ENCODE results near the gene DLGAP4. TPM values are rescaled to one million over a fixed set of nuclear protein-coding genes. Genes with fewer than 3 reads are reported as not detected.

DLGAP4 gene
- polyA plus RNA-seq, 1 donor (not counting 4 experiments of a cell fraction or from before 2014, with no cell fraction given), result 9.6 TPM

DNA sequence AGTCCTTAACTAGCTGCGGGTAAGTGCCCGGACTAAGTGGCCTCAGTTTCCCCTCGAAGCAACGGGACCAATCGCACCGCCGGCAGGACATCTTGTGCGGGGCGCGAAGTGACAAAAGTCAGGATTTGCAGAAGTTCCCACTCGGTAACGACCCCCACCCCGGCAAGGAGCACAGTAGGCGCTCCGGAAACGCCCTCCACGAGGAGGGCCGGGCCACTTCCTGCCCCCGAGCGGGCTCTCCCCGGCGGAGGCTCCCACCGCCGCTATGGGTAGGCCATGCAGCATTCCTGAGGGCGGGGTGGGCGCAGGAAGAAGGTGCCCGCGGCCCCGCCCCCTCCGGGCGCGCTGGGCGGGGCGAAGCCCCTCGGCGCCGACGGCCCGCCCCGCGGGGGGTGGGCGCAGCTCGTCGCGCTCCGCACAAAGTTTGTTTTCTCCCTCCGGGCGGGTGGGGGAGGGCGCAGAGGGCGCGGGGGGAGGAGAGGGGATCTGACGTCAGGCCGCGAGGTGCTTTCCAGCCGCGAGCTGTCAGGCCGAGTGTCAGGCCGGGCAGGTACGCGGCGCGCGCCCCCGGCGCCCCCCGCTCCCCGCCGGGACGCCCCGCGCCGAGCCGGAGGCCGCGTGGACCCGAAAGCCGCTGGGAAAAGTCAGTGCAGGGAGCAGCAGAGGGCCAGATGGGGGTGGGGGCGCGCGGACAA, 267.1 kb downstream of the DLGAP4 start, which contains the start of gene TGIF2:
Gene TGIF2 (plus strand): TSS at position 495 of the 695 bp plus-strand sequence. CDS start 5,178 bp downstream, outside the sequence.
- Histone ChIP-seq H3K4me3 (ENCODE audit: control insufficient read depth in 2 of 3, extremely low read depth in 1 of 3, insufficient read depth in 2 of 3, low read depth in 1 of 3, low read length in 3 of 3) (peak within 1 kb of the TSS; percentile 56 to 77 (median 67)), H3K4me2 (ENCODE audit: control insufficient read depth, extremely low read depth, insufficient read depth, low read depth, low read length) (peak within 1 kb of the TSS; percentile 91), H4K20me1 (ENCODE audit: control insufficient read depth, extremely low read depth, insufficient read depth, low read length) (no peaks in the 10 kb centered on the region), H3K27me3 (ENCODE audit: control insufficient read depth, extremely low read depth, insufficient read depth, low read length) (no peaks in the 10 kb centered on the region), H3K36me3 (ENCODE audit: control insufficient read depth in 2 of 2, extremely low read depth in 1 of 2, insufficient read depth in 2 of 2, low read length in 2 of 2) (no peaks in the 10 kb centered on the region), H3K79me2 (ENCODE audit: control insufficient read depth, insufficient read depth, low read length) (peaks cover 16% of the 10 kb centered on the region), H2AFZ (ENCODE audit: control insufficient read depth, low read length) (peak within 1 kb of the TSS; percentile 82), H3K4me1 (ENCODE audit: control insufficient read depth, extremely low read depth, insufficient read depth, low read length) (peaks cover 26% of the 10 kb centered on the region), H3K9me1 (ENCODE audit: control insufficient read depth, extremely low read depth, insufficient read depth, low read length) (no peaks in the 10 kb centered on the region), H3K9me3 (ENCODE audit: control insufficient read depth, low read depth, low read length) (no peaks in the 10 kb centered on the region), H3K27ac (ENCODE audit: control insufficient read depth, insufficient read depth, low read length) (peak within 1 kb of the TSS; percentile 58), H3K9ac (ENCODE audit: control insufficient read depth, extremely low read depth, insufficient read depth, low read length) (peak within 1 kb of the TSS; percentile 86)
- FAIRE-seq (no peak), DNase-seq (ENCODE audit: low read depth, low spot score) (no peak)
- no peak for TF ChIP-seq EZH2 (IDR thresholded peaks at IDR 0.05; ENCODE audit: low read length)
- TF ChIP-seq, protein P1, sequence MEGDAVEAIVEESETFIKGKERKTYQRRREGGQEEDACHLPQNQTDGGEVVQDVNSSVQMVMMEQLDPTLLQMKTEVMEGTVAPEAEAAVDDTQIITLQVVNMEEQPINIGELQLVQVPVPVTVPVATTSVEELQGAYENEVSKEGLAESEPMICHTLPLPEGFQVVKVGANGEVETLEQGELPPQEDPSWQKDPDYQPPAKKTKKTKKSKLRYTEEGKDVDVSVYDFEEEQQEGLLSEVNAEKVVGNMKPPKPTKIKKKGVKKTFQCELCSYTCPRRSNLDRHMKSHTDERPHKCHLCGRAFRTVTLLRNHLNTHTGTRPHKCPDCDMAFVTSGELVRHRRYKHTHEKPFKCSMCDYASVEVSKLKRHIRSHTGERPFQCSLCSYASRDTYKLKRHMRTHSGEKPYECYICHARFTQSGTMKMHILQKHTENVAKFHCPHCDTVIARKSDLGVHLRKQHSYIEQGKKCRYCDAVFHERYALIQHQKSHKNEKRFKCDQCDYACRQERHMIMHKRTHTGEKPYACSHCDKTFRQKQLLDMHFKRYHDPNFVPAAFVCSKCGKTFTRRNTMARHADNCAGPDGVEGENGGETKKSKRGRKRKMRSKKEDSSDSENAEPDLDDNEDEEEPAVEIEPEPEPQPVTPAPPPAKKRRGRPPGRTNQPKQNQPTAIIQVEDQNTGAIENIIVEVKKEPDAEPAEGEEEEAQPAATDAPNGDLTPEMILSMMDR (optimal IDR thresholded peaks at IDR 0.05 in 1 of 3, IDR thresholded peaks at IDR 0.05 in 1 of 3, conservative IDR thresholded peaks at IDR 0.05 in 1 of 3; ENCODE audit: extremely low read depth in 1 of 3, insufficient read depth in 2 of 3, low read length in 3 of 3), result no peak
- dilution Hi-C loops (cut with MboI; ENCODE audit: extremely low pct_ligation_motif_present, low sequenced_read_pairs), result no loop called here

GRCh38 chr20:36573798-36574365, 267.7 kb downstream of the DLGAP4 start:
- peak overlapping the region; percentile 56 to 77 (median 67) for H3K4me3 ChIP-seq (ENCODE audit: control insufficient read depth in 2 of 3, extremely low read depth in 1 of 3, insufficient read depth in 2 of 3, low read depth in 1 of 3, low read length in 3 of 3)
- H2AFZ ChIP-seq (ENCODE audit: control insufficient read depth, low read length), result peak overlapping the region; percentile 30
- H3K9ac ChIP-seq (ENCODE audit: control insufficient read depth, extremely low read depth, insufficient read depth, low read length), result peak overlapping the region; percentile 86
- peaks cover 26% of the 10 kb centered on the region for H3K4me1 ChIP-seq (ENCODE audit: control insufficient read depth, extremely low read depth, insufficient read depth, low read length)
- no peaks in the 10 kb centered on the region for H3K9me3 ChIP-seq (ENCODE audit: control insufficient read depth, low read depth, low read length)
- no peaks in the 10 kb centered on the region for H3K27me3 ChIP-seq (ENCODE audit: control insufficient read depth, extremely low read depth, insufficient read depth, low read length)
- peaks cover 0 to 2% of the 10 kb centered on the region in 2 experiments for H3K36me3 ChIP-seq (ENCODE audit: control insufficient read depth in 2 of 2, extremely low read depth in 1 of 2, insufficient read depth in 2 of 2, low read length in 2 of 2)
- FAIRE-seq (no peak), DNase-seq (ENCODE audit: low read depth, low spot score) (no peak)
- TF ChIP-seq, protein P1 (optimal IDR thresholded peaks at IDR 0.05 in 1 of 3, IDR thresholded peaks at IDR 0.05 in 1 of 3, conservative IDR thresholded peaks at IDR 0.05 in 1 of 3; ENCODE audit: extremely low read depth in 1 of 3, insufficient read depth in 2 of 3, low read length in 3 of 3), result no peak
- no peak for TF ChIP-seq EZH2 (IDR thresholded peaks at IDR 0.05; ENCODE audit: low read length)
- H4K20me1 ChIP-seq (ENCODE audit: control insufficient read depth, extremely low read depth, insufficient read depth, low read length), result no peaks in the 10 kb centered on the region
- H3K4me2 ChIP-seq (ENCODE audit: control insufficient read depth, extremely low read depth, insufficient read depth, low read depth, low read length), result peak overlapping the region; percentile 73
- dilution Hi-C loops (cut with MboI; ENCODE audit: extremely low pct_ligation_motif_present, low sequenced_read_pairs), result no loop called here
- H3K9me1 ChIP-seq (ENCODE audit: control insufficient read depth, extremely low read depth, insufficient read depth, low read length), result no peaks in the 10 kb centered on the region
- peaks cover 16% of the 10 kb centered on the region for H3K79me2 ChIP-seq (ENCODE audit: control insufficient read depth, insufficient read depth, low read length)
- peak overlapping the region; percentile 54 for H3K27ac ChIP-seq (ENCODE audit: control insufficient read depth, insufficient read depth, low read length)
